ENCODE data around the gene HOXC5.
"Not testable (repeated sequence)": the region's sequence is repeated elsewhere in the genome, so short reads cannot be mapped to it uniquely, and the experiment has no call there.

HOXC5 gene

GRCh38 chr12:54066408-54066807 lies 33.6 kb downstream of the HOXC5 start:
- DNase-seq (ENCODE audit: low read depth in 2 of 2), result no peak

- no peak for DNase-seq (ENCODE audit: low read depth in 2 of 2)
Observed at GRCh38 chr12:54068418-54069070, 35.7 kb downstream of the HOXC5 start.

- no peak for DNase-seq (ENCODE audit: low read depth in 2 of 2)
Observed at GRCh38 chr12:54071942-54072341, 39.1 kb downstream of the HOXC5 start.

GRCh38 chr12:54074308-54074707 lies 41.5 kb downstream of the HOXC5 start:
- no peak for DNase-seq (ENCODE audit: low read depth in 2 of 2)

- no peak for DNase-seq (ENCODE audit: low read depth in 2 of 2)
Observed at GRCh38 chr12:54075409-54075808, 42.6 kb downstream of the HOXC5 start.

- DNase-seq (ENCODE audit: low read depth in 2 of 2), result no peak
Observed at GRCh38 chr12:54075974-54076373, 43.1 kb downstream of the HOXC5 start.

GRCh38 chr12:54077843-54078242 lies 45.0 kb downstream of the HOXC5 start:
- DNase-seq (ENCODE audit: low read depth in 2 of 2), result not testable (repeated sequence)

GRCh38 chr12:54079115-54079514 lies 46.3 kb downstream of the HOXC5 start:
- DNase-seq (ENCODE audit: low read depth in 2 of 2), result not testable (repeated sequence)

- not testable (repeated sequence) for DNase-seq (ENCODE audit: low read depth in 2 of 2)
Observed at GRCh38 chr12:54080008-54080924, 47.4 kb downstream of the HOXC5 start.

- DNase-seq (ENCODE audit: low read depth in 2 of 2), result not testable (repeated sequence)
Observed at GRCh38 chr12:54081053-54081514, 48.2 kb downstream of the HOXC5 start.

GRCh38 chr12:54081581-54082396 lies 48.9 kb downstream of the HOXC5 start:
- not testable (repeated sequence) for DNase-seq (ENCODE audit: low read depth in 2 of 2)

- DNase-seq (ENCODE audit: low read depth in 2 of 2), result no peak
Observed at GRCh38 chr12:54082397-54082892, 49.6 kb downstream of the HOXC5 start.

Data from fibroblast of skin of left biceps (primary cell).